Colonic mucosa (tissue), 4 donors: ENCODE data around the gene CSMD2. TPM values are rescaled to one million over a fixed set of nuclear protein-coding genes. Genes with fewer than 3 reads are reported as not detected.

Source experiments
- DNase-seq: peaks from one replicate; pipeline ENCODE4 v3.0.0-alpha.2; 2020
- H3K27ac ChIP-seq: fragments of 200-600 bp; one replicate; pipeline ENCODE4 v1.8.0; 2021
- H3K27me3 ChIP-seq: fragments of 200-600 bp; one replicate; pipeline ENCODE4 v1.8.0; 2021
- H3K36me3 ChIP-seq: fragments of 200-600 bp; one replicate; pipeline ENCODE4 v1.8.0; 2021
- H3K4me1 ChIP-seq: fragments of 200-600 bp; one replicate; pipeline ENCODE4 v1.8.0; 2021; ENCODE audit warnings: mild to moderate bottlenecking
- H3K4me3 ChIP-seq: fragments of 200-600 bp; one replicate; pipeline ENCODE4 v1.8.0; 2021
- H3K9ac ChIP-seq, 2 donors: one replicate each; pipeline ENCODE4 v1.7.0; 2013; ENCODE audit warnings: control low read depth in 2 of 2, low read depth in 2 of 2, low read length in 2 of 2
- H3K9me3 ChIP-seq: fragments of 200-600 bp; one replicate; pipeline ENCODE4 v1.8.0; 2021
- intact Hi-C: fragments of 100-400 bp; cut with DNase I; formaldehyde crosslinking; loops from one replicate; pipeline ENCODE4 v1.14.1; 2022
- total RNA-seq, 2 donors: library from RNA; stranded (reverse); fragmentation: NEBNext Ultra II Directional in 1 of 2; extraction: Animal tissue kit (Norgen Biotek cat#: 25700) in 1 of 2; gene quantifications; one replicate each; pipeline ENCODE4 v1.2.1, GENCODE V29; 2021
- TF ChIP-seq, protein P1 (sequence below): fragments of 200-600 bp; IDR thresholded peaks from one replicate; pipeline ENCODE4 v1.8.0; 2022; ENCODE audit warnings: antibody characterized with exemption, mild to moderate bottlenecking
- donor health status: healthy.
- donor health status: DM: no; HTN: no; CAD: no.
- donor health status: DM: no; HTN: no; CAD: no.

Gene CSMD2
- total RNA-seq, 2 donors from 2014 or later = 0.05 to 0.10 TPM

DNA sequence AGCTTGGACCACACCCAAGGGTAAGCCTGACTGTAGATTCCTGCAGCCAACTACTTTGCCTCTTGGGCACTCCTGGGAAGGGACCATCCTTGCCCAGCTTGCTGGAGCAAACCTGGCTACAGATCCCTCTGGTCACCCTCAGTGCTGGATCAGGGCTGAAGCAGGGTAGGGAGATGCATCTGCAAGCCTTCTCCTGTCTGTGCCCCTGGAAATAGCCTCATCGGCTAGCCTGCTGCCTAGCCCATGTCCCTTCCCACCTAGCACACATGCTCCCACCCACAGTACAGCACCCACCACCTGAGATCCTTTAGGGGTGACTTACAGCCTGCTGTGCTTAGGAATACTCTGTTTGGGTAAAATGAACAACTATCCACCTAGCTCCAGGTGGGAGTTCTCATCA, 478.5 kb downstream of the CSMD2 start:
- no peaks in the 10 kb centered on the region for H3K27me3 ChIP-seq
- H3K27ac ChIP-seq = no peak overlapping the region
- no peaks in the 10 kb centered on the region for H3K36me3 ChIP-seq
- intact Hi-C loops = no loop called here
- no peak for DNase-seq
- TF ChIP-seq, protein P1, sequence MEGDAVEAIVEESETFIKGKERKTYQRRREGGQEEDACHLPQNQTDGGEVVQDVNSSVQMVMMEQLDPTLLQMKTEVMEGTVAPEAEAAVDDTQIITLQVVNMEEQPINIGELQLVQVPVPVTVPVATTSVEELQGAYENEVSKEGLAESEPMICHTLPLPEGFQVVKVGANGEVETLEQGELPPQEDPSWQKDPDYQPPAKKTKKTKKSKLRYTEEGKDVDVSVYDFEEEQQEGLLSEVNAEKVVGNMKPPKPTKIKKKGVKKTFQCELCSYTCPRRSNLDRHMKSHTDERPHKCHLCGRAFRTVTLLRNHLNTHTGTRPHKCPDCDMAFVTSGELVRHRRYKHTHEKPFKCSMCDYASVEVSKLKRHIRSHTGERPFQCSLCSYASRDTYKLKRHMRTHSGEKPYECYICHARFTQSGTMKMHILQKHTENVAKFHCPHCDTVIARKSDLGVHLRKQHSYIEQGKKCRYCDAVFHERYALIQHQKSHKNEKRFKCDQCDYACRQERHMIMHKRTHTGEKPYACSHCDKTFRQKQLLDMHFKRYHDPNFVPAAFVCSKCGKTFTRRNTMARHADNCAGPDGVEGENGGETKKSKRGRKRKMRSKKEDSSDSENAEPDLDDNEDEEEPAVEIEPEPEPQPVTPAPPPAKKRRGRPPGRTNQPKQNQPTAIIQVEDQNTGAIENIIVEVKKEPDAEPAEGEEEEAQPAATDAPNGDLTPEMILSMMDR = no peak
- H3K4me1 ChIP-seq = no peaks in the 10 kb centered on the region
- H3K4me3 ChIP-seq = no peak overlapping the region
- no peaks in the 10 kb centered on the region for H3K9me3 ChIP-seq
- no peak overlapping the region for H3K9ac ChIP-seq

DNA sequence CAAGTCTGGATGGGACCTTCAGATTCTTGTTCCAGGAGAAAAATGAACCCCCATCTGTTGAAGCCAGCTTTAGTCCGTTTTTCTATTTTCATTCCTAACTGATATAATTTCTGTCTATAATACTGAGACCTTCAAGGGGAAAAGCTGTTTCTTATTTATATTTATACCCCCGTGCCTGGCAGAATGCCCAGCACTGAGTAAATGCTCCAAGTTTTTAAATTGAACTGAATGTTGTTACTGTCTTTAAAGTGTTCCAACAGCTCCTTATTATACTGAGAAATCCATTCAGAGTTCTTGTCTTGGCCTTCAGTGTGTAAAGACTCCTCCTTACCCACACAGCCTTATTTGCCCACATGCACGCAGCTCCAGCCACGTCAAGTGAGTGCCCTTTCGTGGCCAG, 479.8 kb downstream of the CSMD2 start:
- H3K9me3 ChIP-seq = no peaks in the 10 kb centered on the region
- H3K4me1 ChIP-seq = no peaks in the 10 kb centered on the region
- H3K4me3 ChIP-seq = no peak overlapping the region
- no peak for DNase-seq
- no peaks in the 10 kb centered on the region for H3K36me3 ChIP-seq
- H3K9ac ChIP-seq = no peak overlapping the region
- no peaks in the 10 kb centered on the region for H3K27me3 ChIP-seq
- no peak overlapping the region for H3K27ac ChIP-seq
- intact Hi-C loops = no loop called here
- TF ChIP-seq, protein P1 = no peak

DNA sequence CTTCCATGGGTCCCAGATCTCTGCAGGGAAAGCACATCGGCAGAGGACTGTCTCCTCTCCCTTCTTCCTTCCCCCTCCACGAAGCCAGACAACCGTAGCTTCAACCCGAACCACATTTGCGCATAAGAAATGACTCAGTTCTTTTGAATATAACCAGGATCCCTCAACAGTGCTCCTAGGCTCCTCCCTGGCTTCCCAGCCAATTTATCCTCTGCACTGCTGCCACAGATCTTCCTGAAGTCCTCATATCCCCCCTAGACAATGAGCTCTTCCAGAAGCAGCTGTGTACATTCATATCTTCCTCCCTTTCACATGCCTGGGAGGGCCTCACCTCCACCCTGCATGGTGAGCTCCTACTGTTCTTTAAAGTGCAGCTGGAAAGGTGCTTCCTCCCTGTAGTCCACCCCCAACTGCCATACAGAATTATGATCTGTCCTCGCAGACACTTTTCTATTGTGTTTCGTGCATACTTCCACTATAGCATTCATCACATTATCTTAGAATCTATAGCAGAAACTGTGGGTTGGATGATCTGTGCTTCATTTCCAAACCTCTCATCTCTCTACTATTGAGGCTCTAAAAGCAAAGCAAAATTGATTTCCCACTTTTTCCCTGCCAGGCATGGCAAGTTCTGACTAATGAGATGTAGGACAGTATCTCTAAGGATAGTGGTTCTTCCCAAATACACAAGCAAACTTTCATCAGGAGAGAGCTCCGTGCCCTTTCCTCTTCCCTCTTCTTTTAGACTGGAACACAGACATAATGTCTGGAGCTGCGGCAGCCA, 480.4 kb downstream of the CSMD2 start:
- intact Hi-C loops = no loop called here
- no peaks in the 10 kb centered on the region for H3K27me3 ChIP-seq

DNA sequence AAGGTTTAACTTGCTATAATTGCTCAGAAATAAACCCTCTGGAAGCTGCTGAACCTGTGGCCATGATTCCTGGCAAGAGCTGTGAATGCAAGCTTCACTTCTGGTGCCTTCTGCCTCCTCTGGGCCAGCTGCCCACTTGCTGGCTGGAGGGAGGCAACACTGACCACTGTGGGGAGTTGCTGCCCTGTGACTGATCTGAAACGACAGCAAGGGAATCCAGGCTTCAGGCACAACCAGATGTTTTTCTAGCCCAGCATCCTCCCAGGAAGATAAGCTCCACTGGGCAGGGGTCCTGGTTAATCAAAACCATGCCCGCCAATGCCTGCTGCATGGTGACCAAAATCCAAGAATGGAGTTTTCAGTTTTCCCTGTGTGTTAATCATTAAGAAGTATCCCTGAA, 481.1 kb downstream of the CSMD2 start:
- Histone ChIP-seq H3K27ac (no peak overlapping the region), H3K9ac (no peak overlapping the region), H3K36me3 (no peaks in the 10 kb centered on the region), H3K4me1 (no peaks in the 10 kb centered on the region), H3K27me3 (no peaks in the 10 kb centered on the region), H3K4me3 (no peak overlapping the region), H3K9me3 (no peaks in the 10 kb centered on the region)
- DNase-seq = no peak
- TF ChIP-seq, protein P1 = no peak
- intact Hi-C loops = no loop called here

More for the DNA sequence above, 480.4 kb downstream of the CSMD2 start:
- no peak overlapping the region for H3K4me3 ChIP-seq
- TF ChIP-seq, protein P1 = no peak
- no peaks in the 10 kb centered on the region for H3K4me1 ChIP-seq
- no peaks in the 10 kb centered on the region for H3K9me3 ChIP-seq
- H3K9ac ChIP-seq = no peak overlapping the region
- DNase-seq = no peak
- no peaks in the 10 kb centered on the region for H3K36me3 ChIP-seq
- H3K27ac ChIP-seq = no peak overlapping the region

DNA sequence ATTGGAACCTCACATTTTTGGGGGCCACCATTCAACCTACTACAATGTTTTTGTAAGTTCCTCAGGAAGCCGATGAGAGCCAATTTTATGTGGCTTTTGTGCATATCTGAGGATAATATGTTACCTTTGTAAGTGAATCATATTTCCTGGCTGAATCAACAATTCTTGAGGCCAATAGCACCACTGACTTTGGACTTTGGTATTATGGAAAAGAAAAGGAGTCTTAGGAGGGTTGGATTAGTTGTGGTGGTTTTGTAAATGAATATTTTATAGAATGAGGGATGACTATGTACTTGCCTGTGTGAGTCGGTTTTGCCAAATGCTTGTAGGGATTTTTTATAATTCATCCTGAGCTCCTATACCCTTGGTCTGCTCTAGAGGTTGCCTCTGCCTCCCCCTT, 482.7 kb downstream of the CSMD2 start:
- no peaks in the 10 kb centered on the region for H3K9me3 ChIP-seq
- no peaks in the 10 kb centered on the region for H3K4me1 ChIP-seq
- H3K27ac ChIP-seq = no peak overlapping the region
- no peak for DNase-seq
- intact Hi-C loops = no loop called here
- H3K9ac ChIP-seq = no peak overlapping the region
- TF ChIP-seq, protein P1 = no peak
- H3K27me3 ChIP-seq = no peaks in the 10 kb centered on the region
- H3K36me3 ChIP-seq = no peaks in the 10 kb centered on the region
- H3K4me3 ChIP-seq = no peak overlapping the region
